CD4-positive, alpha-beta T cell (primary cell): ENCODE results near the gene KRT3. TPM values are rescaled to one million over a fixed set of nuclear protein-coding genes. Genes with fewer than 3 reads are reported as not detected.

Source experiments
- ATAC-seq: fragments of 200-7000 bp; cut with Tn5 transposase; one replicate; pipeline ENCODE4 v1.10.0; 2022; ENCODE audit warnings: mild to moderate bottlenecking; ENCODE audit not compliant: poor library complexity
- CTCF ChIA-PET: fragments of 350-600 bp; sonication (Branson Sonifier 250); formaldehyde crosslinking; loops from one replicate; lab custom pipeline; 2021; ENCODE audit warnings: antibody characterized with exemption, inconsistent platforms; lab: Charles Lee
- POLR2A ChIA-PET: fragments of 350-600 bp; sonication (Branson Sonifier 250); formaldehyde crosslinking; loops from one replicate; lab custom pipeline; 2021; ENCODE audit warnings: antibody characterized with exemption, inconsistent platforms; lab: Charles Lee
- DNase-seq, 14 experiments: peaks; one replicate each; pipeline ENCODE4 v3.0.0-alpha.2; 2013 to 2020; ENCODE audit warnings: mixed read lengths in 2 of 14
- H3K27ac ChIP-seq, 2 donors: one replicate each; pipeline versions ENCODE4 v1.5.1 to v1.7.0; 2013; ENCODE audit warnings: low read length in 2 of 2, low read depth in 1 of 2, mild to moderate bottlenecking in 1 of 2
- H3K27me3 ChIP-seq, 2 experiments: 1 replicate in 1 of 2; 2 replicates in 1 of 2; pipeline versions ENCODE4 v1.6.1 to v1.7.0; 2013; ENCODE audit warnings: low read length in 2 of 2, control low read depth in 1 of 2, mild to moderate bottlenecking in 1 of 2, moderate library complexity in 1 of 2; ENCODE audit not compliant: insufficient read depth in 2 of 2, control insufficient read depth in 1 of 2
- H3K36me3 ChIP-seq: one replicate; pipeline ENCODE4 v1.6.1; 2013; ENCODE audit warnings: low read length, control low read depth; ENCODE audit not compliant: insufficient read depth
- H3K4me1 ChIP-seq: one replicate; pipeline ENCODE4 v1.6.1; 2013; ENCODE audit warnings: low read length, control low read depth; ENCODE audit not compliant: insufficient read depth
- H3K4me3 ChIP-seq: one replicate; pipeline ENCODE4 v1.5.1; 2013; ENCODE audit warnings: mild to moderate bottlenecking, low read length, moderate library complexity
- H3K9me3 ChIP-seq, 2 experiments: 1 replicate in 1 of 2; 2 replicates in 1 of 2; pipeline versions ENCODE4 v1.6.1 to v1.7.0; 2013; ENCODE audit warnings: low read length in 2 of 2, mild to moderate bottlenecking in 2 of 2, control low read depth in 1 of 2, moderate library complexity in 1 of 2; ENCODE audit not compliant: control insufficient read depth in 1 of 2, insufficient read depth in 1 of 2
- H3K27ac Mint-ChIP-seq: one replicate; pipeline ENCODE4 v1.8.0; 2020; ENCODE audit warnings: mixed read lengths
- H3K27me3 Mint-ChIP-seq: one replicate; pipeline ENCODE4 v1.8.0; 2021; ENCODE audit warnings: mixed read lengths
- H3K36me3 Mint-ChIP-seq: one replicate; pipeline ENCODE4 v1.8.0; 2021; ENCODE audit warnings: low read depth, mixed read lengths
- H3K4me1 Mint-ChIP-seq: one replicate; pipeline ENCODE4 v1.8.0; 2021; ENCODE audit warnings: low read depth, mixed read lengths
- H3K4me3 Mint-ChIP-seq: one replicate; pipeline ENCODE4 v1.8.0; 2020; ENCODE audit warnings: mild to moderate bottlenecking, mixed read lengths
- H3K9me3 Mint-ChIP-seq: one replicate; pipeline ENCODE4 v1.8.0; 2020; ENCODE audit warnings: mixed read lengths
- intact Hi-C, 2 experiments: fragments of 100-400 bp; cut with DNase I in 1 of 2; cut with micrococcal nuclease in 1 of 2; formaldehyde crosslinking; loops; one replicate each; pipeline versions ENCODE4 v1.15.1 to v1.9.0; 2023 to 2025; cut with DNase I, micrococcal nuclease
- total RNA-seq, 174 experiments: library from RNA in 2 of 174; stranded (reverse) in 2 of 174; gene quantifications; one replicate each; pipeline ENCODE4 v1.2.3 and lab custom pipeline; 2021 to 2026
- TF ChIP-seq, protein P1 (sequence below): fragments of 200-600 bp; IDR thresholded peaks from one replicate; pipeline ENCODE4 v1.8.0; 2022; ENCODE audit warnings: antibody characterized with exemption, mild to moderate bottlenecking

The KRT3 gene
- total RNA-seq, 2 experiments from 2014 or later = not detected

DNA sequence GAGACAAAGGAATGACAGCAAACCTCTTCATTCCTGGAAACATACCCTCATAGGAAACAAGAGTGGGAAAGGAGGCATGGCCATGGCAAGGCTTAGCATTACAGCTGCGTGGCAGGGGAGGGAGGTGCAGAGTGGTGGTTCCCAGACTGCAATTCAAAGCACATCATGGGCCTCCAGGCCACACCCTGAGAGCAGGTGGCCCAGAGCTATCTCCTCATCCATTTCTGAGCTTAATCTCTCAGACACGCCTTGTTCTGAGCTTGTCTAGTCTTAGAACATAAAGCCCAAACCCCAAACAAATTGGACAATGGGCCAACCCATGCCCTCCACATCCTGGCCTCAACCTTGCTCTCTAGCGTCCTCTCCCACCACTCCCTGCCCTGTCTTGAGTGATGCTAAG is 5.9 kb upstream of the KRT3 start:
- TF ChIP-seq, protein P1, sequence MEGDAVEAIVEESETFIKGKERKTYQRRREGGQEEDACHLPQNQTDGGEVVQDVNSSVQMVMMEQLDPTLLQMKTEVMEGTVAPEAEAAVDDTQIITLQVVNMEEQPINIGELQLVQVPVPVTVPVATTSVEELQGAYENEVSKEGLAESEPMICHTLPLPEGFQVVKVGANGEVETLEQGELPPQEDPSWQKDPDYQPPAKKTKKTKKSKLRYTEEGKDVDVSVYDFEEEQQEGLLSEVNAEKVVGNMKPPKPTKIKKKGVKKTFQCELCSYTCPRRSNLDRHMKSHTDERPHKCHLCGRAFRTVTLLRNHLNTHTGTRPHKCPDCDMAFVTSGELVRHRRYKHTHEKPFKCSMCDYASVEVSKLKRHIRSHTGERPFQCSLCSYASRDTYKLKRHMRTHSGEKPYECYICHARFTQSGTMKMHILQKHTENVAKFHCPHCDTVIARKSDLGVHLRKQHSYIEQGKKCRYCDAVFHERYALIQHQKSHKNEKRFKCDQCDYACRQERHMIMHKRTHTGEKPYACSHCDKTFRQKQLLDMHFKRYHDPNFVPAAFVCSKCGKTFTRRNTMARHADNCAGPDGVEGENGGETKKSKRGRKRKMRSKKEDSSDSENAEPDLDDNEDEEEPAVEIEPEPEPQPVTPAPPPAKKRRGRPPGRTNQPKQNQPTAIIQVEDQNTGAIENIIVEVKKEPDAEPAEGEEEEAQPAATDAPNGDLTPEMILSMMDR = no peak
- no peaks in the 10 kb centered on the region for H3K4me1 ChIP-seq
- H3K27me3 ChIP-seq = peaks cover 0 to 2% of the 10 kb centered on the region in 2 experiments
- H3K9me3 Mint-ChIP-seq = no peaks in the 10 kb centered on the region
- no peaks in the 10 kb centered on the region for H3K36me3 Mint-ChIP-seq
- DNase-seq = no peak
- H3K9me3 ChIP-seq = no peaks in the 10 kb centered on the region
- H3K36me3 ChIP-seq = no peaks in the 10 kb centered on the region
- H3K27me3 Mint-ChIP-seq = no peaks in the 10 kb centered on the region
- intact Hi-C loops = no loop called here
- no peaks in the 10 kb centered on the region for H3K4me1 Mint-ChIP-seq
- H3K4me3 Mint-ChIP-seq = no peak overlapping the region
- H3K4me3 ChIP-seq = no peak overlapping the region
- no peak overlapping the region for H3K27ac ChIP-seq
- no peak overlapping the region for H3K27ac Mint-ChIP-seq
- ChIA-PET POLR2A (no interaction called here), CTCF (no interaction called here)
- ATAC-seq = no peak

DNA sequence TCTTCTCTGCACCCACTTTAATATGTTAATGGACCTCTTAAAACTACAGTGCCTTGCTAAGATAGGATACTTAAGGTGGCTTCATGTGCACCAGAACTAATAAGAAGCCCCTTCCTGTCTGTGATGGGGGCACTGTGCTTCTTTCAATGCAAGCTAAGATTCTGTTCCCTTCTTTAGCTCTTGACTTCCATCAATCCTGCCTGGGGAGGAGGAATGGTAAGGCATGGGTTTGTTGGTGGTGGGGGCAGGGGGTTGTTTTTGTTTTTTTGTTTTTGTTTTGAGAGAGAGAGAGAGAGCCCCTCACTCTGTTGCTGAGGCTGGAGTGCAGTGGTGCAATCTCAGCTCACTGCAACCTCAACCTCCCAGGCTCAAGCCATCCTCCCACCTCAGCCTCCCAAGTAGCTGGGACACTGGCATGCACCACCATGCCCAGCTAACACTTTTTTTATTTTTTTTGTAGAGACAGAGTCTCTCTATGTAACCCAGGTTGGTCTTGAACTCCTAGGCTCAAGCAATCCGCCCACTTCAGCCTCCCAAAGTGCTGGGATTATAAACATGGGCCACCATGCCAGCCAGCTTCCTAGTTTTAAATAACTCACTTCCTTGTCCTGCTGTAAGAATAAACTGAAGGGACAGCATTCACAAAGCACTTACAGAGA is 4.5 kb upstream of the KRT3 start:
- H3K27ac ChIP-seq = no peak overlapping the region
- Mint-ChIP-seq H3K4me1 (no peaks in the 10 kb centered on the region), H3K27me3 (no peaks in the 10 kb centered on the region), H3K9me3 (no peaks in the 10 kb centered on the region), H3K4me3 (no peak overlapping the region), H3K36me3 (no peaks in the 10 kb centered on the region), H3K27ac (no peak overlapping the region)
- H3K36me3 ChIP-seq = no peaks in the 10 kb centered on the region
- H3K4me3 ChIP-seq = no peak overlapping the region
- intact Hi-C loops = no loop called here
- TF ChIP-seq, protein P1 = no peak
- ChIA-PET CTCF (interaction anchor here (0.6 to 0.7 kb wide), 2 partner anchors 17 to 89 kb away, joined by 3 read pairs; no protein-coding TSS in a partner anchor), POLR2A (no interaction called here)
- DNase-seq = no peak
- H3K4me1 ChIP-seq = no peaks in the 10 kb centered on the region
- H3K9me3 ChIP-seq = no peaks in the 10 kb centered on the region
- no peak for ATAC-seq
- H3K27me3 ChIP-seq = peaks cover 0 to 2% of the 10 kb centered on the region in 2 experiments

DNA sequence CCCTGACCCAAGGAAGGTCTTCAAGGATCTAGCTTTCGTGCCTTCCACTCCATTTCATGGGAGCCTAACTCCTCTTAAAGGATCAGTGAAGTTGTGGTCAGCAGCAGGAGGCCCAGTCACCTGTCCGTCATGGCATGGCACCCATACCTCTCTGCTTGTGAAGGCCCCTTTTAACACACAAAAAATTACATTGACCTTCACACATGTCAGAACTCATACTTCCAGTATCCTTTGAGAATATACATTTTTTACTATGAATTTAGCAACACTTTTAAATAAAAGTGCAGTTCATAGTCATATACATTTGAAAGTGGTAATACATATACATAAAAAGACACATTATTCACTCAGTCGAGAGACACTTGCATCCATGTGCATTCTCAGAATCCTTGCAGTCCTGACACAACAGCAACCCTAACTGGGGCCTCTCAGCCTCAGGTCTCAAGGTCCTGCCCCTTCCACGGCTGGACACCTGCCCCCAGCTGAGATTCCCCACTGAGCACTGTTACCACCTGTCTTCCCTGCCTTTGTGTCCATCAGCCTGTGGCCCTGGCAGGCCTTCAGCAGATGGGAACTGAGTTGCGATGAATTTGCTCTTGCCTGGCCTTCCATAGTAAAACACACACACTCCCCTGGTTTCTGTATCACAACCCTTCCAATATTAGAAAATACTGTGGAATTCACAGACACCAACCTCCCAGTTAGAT is 3.7 kb upstream of the KRT3 start:
- H3K36me3 Mint-ChIP-seq = no peaks in the 10 kb centered on the region
- H3K27ac ChIP-seq = no peak overlapping the region

More for the DNA sequence above, 3.7 kb upstream of the KRT3 start:
- H3K4me3 Mint-ChIP-seq = no peak overlapping the region
- ATAC-seq (no peak), DNase-seq (no peak)
- peaks cover 0 to 2% of the 10 kb centered on the region in 2 experiments for H3K27me3 ChIP-seq
- no peaks in the 10 kb centered on the region for H3K36me3 ChIP-seq
- H3K4me1 Mint-ChIP-seq = no peaks in the 10 kb centered on the region
- H3K9me3 Mint-ChIP-seq = no peaks in the 10 kb centered on the region
- no peak overlapping the region for H3K27ac Mint-ChIP-seq
- H3K9me3 ChIP-seq = no peaks in the 10 kb centered on the region
- no peak overlapping the region for H3K4me3 ChIP-seq
- intact Hi-C loops = no loop called here
- POLR2A ChIA-PET = no interaction called here
- CTCF ChIA-PET = no interaction called here
- no peaks in the 10 kb centered on the region for H3K27me3 Mint-ChIP-seq
- no peaks in the 10 kb centered on the region for H3K4me1 ChIP-seq
- TF ChIP-seq, protein P1 = no peak
